AG04450 (cell line): Measurements from ENCODE around the gene FGD1. TPM values are rescaled to one million over a fixed set of nuclear protein-coding genes. Genes with fewer than 3 reads are reported as not detected.

Experiments used
- CTCF ChIA-PET: fragments of 300-600, 350-600 bp; formaldehyde crosslinking; extraction: SDS; loops from one replicate; lab custom pipeline; 2022; ENCODE audit warnings: antibody characterized with exemption, inconsistent platforms; lab: Charles Lee
- POLR2A ChIA-PET: fragments of 350-600 bp; formaldehyde crosslinking; extraction: SDS; loops from one replicate; lab custom pipeline; 2021; ENCODE audit warnings: antibody characterized with exemption, inconsistent platforms; lab: Yijun Ruan, JAX
- DNase-seq: peaks from one replicate; pipeline ENCODE4 v3.0.0-alpha.2; 2011; ENCODE audit warnings: low read depth, low spot score
- H3K27ac ChIP-seq: one replicate; pipeline ENCODE4 v1.5.1; 2012; ENCODE audit warnings: low read depth, low read length, control low read depth
- H3K27me3 ChIP-seq: one replicate; pipeline ENCODE4 v1.6.0; 2012; ENCODE audit warnings: low read length; ENCODE audit not compliant: control insufficient read depth, insufficient read depth
- H3K4me3 ChIP-seq: 2 replicates; pipeline ENCODE4 v1.5.1; 2011; ENCODE audit warnings: mild to moderate bottlenecking, low read depth, low read length, control low read depth
- H3K9me3 ChIP-seq: 2 replicates; pipeline ENCODE4 v1.5.1; 2012; ENCODE audit warnings: low read length; ENCODE audit not compliant: control insufficient read depth, insufficient read depth
- polyA plus RNA-seq: library from polyadenylated mRNA; depleted of rRNA; stranded (reverse); fragments of >200 nt; gene quantifications from 2 replicates; pipeline ENCODE4 v1.2.3, GENCODE V29; 2011
- TF ChIP-seq, protein P1 (sequence below): IDR thresholded peaks from 2 replicates; pipeline ENCODE4 v1.5.1; 2011; ENCODE audit warnings: low read depth, low read length, control low read depth, inconsistent platforms

The FGD1 gene
- polyA plus RNA-seq, 1 experiment = 4.1 TPM

DNA sequence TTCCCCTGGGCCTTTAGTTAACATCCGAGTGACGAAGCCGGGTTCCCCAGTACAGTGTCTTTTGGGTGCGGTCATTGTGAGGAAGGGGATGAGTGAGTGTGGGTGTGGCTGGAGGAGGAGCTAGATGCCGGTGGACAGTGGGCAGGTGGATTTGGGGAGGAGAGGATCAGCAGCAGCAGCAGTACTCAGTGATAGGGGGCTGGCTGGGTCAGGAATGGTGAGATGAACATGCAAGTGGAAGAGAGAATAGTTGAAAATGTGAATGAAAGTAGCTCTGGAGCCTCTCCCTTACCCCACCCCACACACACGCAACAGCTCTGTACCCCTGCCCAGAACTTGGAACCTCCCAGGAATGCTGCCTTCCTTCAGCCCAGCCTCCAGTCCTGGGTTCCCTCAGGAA is 51.3 kb downstream of the FGD1 start:
- H3K27ac ChIP-seq = no peak overlapping the region

DNA sequence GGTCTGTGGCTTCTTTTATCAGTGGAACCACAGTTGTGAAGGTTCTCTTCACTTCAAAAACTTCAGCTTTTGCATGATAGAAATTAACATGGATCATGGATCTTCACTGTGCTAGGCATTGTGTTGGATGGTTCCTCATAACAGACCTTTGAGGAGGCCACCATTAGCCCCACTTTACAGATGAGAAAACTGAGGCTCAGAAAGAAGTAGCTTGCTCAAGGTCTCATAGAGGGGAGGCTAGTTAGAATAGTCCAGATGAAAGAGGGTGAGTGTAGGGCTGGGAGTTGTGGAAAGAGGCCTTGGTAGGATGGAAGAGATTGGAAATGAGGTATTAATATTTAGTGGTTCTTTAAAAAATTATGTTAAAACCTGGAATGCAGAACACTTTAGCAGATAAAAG is 53.2 kb downstream of the FGD1 start:
- no peaks in the 10 kb centered on the region for H3K9me3 ChIP-seq
- no peaks in the 10 kb centered on the region for H3K27me3 ChIP-seq
- TF ChIP-seq, protein P1, sequence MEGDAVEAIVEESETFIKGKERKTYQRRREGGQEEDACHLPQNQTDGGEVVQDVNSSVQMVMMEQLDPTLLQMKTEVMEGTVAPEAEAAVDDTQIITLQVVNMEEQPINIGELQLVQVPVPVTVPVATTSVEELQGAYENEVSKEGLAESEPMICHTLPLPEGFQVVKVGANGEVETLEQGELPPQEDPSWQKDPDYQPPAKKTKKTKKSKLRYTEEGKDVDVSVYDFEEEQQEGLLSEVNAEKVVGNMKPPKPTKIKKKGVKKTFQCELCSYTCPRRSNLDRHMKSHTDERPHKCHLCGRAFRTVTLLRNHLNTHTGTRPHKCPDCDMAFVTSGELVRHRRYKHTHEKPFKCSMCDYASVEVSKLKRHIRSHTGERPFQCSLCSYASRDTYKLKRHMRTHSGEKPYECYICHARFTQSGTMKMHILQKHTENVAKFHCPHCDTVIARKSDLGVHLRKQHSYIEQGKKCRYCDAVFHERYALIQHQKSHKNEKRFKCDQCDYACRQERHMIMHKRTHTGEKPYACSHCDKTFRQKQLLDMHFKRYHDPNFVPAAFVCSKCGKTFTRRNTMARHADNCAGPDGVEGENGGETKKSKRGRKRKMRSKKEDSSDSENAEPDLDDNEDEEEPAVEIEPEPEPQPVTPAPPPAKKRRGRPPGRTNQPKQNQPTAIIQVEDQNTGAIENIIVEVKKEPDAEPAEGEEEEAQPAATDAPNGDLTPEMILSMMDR = no peak
- DNase-seq = no peak
- CTCF ChIA-PET = no interaction called here
- no peak overlapping the region for H3K4me3 ChIP-seq
- POLR2A ChIA-PET = no interaction called here
- no peak overlapping the region for H3K27ac ChIP-seq

More for the DNA sequence above, 51.3 kb downstream of the FGD1 start:
- no peaks in the 10 kb centered on the region for H3K27me3 ChIP-seq
- ChIA-PET POLR2A (no interaction called here), CTCF (no interaction called here)
- DNase-seq = no peak
- H3K9me3 ChIP-seq = no peaks in the 10 kb centered on the region
- H3K4me3 ChIP-seq = no peak overlapping the region
- TF ChIP-seq, protein P1 = no peak

DNA sequence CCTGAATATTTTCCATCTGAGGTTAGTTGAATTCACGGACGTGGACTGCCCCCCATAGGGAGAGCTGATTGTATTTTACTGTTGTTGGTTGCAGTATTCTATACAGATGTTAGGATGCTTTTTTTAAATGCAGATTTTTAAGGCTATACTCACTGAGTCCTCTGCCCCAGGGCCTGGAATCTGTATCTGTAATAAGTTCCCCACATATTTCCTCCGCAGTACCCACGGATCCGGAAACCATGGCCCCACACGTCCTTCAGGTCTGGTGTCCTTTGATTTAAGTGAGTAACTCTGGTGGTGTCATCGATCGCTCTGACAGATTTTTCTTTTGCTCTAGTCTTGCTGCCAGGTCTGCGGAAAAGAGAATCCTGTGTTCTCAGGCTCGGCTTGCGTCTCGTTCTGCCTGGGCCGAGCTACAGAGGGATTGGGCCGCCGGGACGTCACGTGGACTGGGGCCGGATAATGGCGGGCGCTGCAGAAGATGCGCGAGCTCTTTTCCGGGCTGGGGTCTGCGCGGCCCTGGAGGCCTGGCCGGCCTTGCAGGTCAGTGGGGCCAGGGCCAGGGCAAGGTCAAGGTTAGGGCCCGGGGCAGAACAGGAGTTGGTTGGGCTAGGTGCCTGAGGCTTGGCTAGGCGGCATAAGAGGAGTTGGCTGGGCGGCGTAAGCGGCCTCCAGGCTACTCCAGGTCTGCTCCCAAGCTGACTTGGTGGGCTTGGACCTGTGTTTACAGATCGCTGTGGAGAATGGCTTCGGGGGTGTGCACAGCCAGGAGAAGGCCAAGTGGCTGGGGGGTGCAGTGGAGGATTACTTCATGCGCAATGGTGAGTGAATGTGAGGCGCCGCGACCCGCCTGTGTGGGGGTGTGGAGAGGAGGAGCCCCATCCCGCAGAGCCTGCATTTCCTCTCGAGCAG is 55.8 kb downstream of the FGD1 start, which contains the start of gene TSR2:
Gene TSR2 (plus strand): TSS at position 445 of the 912 bp plus-strand sequence. CDS start 18 bp downstream, at position 463.
- peak; percentile 65 for DNase-seq
- Histone ChIP-seq H3K9me3 (no peaks in the 10 kb centered on the region), H3K4me3 (peak within 1 kb of the TSS; percentile 81), H3K27me3 (no peaks in the 10 kb centered on the region), H3K27ac (peak within 1 kb of the TSS; percentile 31)
- ChIA-PET POLR2A (interaction anchor here (0.6 to 1.3 kb wide), 4 partner anchors 90 to 397 kb away, joined by 3 to 7 read pairs (median 4); partner anchors contain the start of genes FAM120C and GNL3L), CTCF (interaction anchor here (0.6 to 1.5 kb wide), 2 partner anchors 42 to 397 kb away, joined by 4 to 6 read pairs; no protein-coding TSS in a partner anchor)
- TF ChIP-seq, protein P1 = peak; percentile 31

DNA sequence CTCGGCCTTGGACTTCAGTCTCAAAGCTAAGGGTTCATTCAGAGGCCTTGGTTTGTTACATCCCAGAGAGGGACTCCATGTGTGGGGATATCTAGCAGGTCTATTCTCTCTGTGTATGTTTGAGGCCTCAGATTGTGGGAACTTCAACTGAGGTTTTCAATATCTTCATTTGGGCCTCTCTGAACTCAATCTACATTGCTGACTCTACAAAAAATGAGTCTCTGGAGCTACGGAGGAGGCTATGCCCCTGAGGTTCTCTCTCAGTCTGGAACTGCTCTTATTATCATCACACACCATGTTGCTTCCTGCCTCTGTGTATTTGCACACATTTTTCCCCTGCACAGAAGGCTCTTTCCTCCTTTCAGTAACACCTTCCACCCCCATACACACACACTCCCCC is 60.9 kb downstream of the FGD1 start:
- Histone ChIP-seq H3K27me3 (no peaks in the 10 kb centered on the region), H3K4me3 (no peak overlapping the region), H3K27ac (no peak overlapping the region), H3K9me3 (no peaks in the 10 kb centered on the region)
- DNase-seq = no peak
- ChIA-PET CTCF (no interaction called here), POLR2A (no interaction called here)
- TF ChIP-seq, protein P1 = no peak

DNA sequence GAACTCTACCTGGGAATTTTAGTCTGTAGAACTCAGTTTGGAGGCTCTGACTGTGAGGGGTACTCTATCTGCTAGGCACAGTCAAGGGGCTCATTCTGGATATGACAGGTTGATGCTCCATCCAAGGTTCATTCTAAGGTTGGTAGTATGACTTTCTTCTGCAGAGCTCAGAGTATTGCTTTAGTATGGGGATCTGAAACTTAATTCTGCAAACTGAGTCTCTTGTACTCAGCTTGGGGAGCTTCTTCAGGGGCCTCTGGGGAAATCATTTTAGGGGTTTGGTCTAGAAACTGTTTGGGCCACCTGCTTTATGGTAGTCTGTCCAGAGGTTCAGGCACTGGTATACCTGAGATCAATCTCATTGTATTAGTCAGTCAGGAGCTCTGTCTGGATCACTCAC is 65.5 kb downstream of the FGD1 start:
- ChIA-PET POLR2A (no interaction called here), CTCF (no interaction called here)
- Histone ChIP-seq H3K27me3 (no peaks in the 10 kb centered on the region), H3K4me3 (no peak overlapping the region), H3K9me3 (no peaks in the 10 kb centered on the region), H3K27ac (no peak overlapping the region)
- no peak for DNase-seq
- TF ChIP-seq, protein P1 = no peak
